Adipocyte (in vitro differentiated cells): ENCODE measurements around the gene MAP3K2.

Experiments used
- DNase-seq: peaks from one replicate; pipeline ENCODE4 v3.0.0-alpha.2; 2015; ENCODE audit warnings: low read depth
- H3K27me3 ChIP-seq: replicated peaks from 2 replicates; pipeline ENCODE4 v1.7.0; 2013; ENCODE audit warnings: mild to moderate bottlenecking, low read length, moderate library complexity; ENCODE audit not compliant: control insufficient read depth, insufficient read depth
- H3K36me3 ChIP-seq: 2 replicates; pipeline ENCODE4 v1.7.0; 2013; ENCODE audit warnings: low read length, mild to moderate bottlenecking, moderate library complexity; ENCODE audit not compliant: control insufficient read depth, insufficient read depth, severe bottlenecking
- H3K4me1 ChIP-seq: 2 replicates; pipeline ENCODE4 v1.7.0; 2013; ENCODE audit warnings: mild to moderate bottlenecking, low read length, moderate library complexity; ENCODE audit not compliant: control insufficient read depth, insufficient read depth
- H3K4me3 ChIP-seq: 2 replicates; pipeline ENCODE4 v1.7.0; 2013; ENCODE audit warnings: mild to moderate bottlenecking, low read length, moderate library complexity
- H3K9ac ChIP-seq: 2 replicates; pipeline ENCODE4 v1.7.0; 2013; ENCODE audit warnings: mild to moderate bottlenecking, low read length, moderate library complexity
- H3K9me3 ChIP-seq: 2 replicates; pipeline ENCODE4 v1.7.0; 2013; ENCODE audit warnings: mild to moderate bottlenecking, low read length, moderate library complexity; ENCODE audit not compliant: control insufficient read depth

The MAP3K2 gene

GRCh38 chr2:127387655-127388422 lies at the start of gene MAP3K2:
TSS of gene MAP3K2 (minus strand) at chr2:127387975. CDS start at chr2:127343129, 44,846 bp downstream.
- Histone ChIP-seq H3K9ac (peak within 1 kb of the TSS; percentile 98), H3K4me3 (peak within 1 kb of the TSS; percentile 85), H3K9me3 (no peaks in the 10 kb centered on the region), H3K4me1 (peaks cover 49% of the 10 kb centered on the region), H3K27me3 (no peaks in the 10 kb centered on the region), H3K36me3 (no peaks in the 10 kb centered on the region)
- DNase-seq, result peak; percentile 97

GRCh38 chr2:127437056-127437455 lies 49.3 kb upstream of the MAP3K2 start:
- Histone ChIP-seq H3K27me3 (no peaks in the 10 kb centered on the region), H3K36me3 (no peaks in the 10 kb centered on the region), H3K9me3 (peaks cover 11% of the 10 kb centered on the region), H3K4me3 (no peak overlapping the region), H3K4me1 (no peaks in the 10 kb centered on the region), H3K9ac (no peak overlapping the region)
- DNase-seq, result no peak

- Histone ChIP-seq H3K27me3 (no peaks in the 10 kb centered on the region), H3K4me1 (no peaks in the 10 kb centered on the region), H3K9ac (no peak overlapping the region), H3K36me3 (no peaks in the 10 kb centered on the region), H3K4me3 (no peak overlapping the region), H3K9me3 (no peaks in the 10 kb centered on the region)
- no peak for DNase-seq
These were observed 46.7 kb upstream of the MAP3K2 start for GRCh38 chr2:127434515-127434914.

GRCh38 chr2:127431408-127432023 lies 43.7 kb upstream of the MAP3K2 start:
- no peaks in the 10 kb centered on the region for H3K9me3 ChIP-seq
- no peaks in the 10 kb centered on the region for H3K36me3 ChIP-seq
- no peak for DNase-seq
- H3K9ac ChIP-seq, result no peak overlapping the region
- no peaks in the 10 kb centered on the region for H3K27me3 ChIP-seq
- no peak overlapping the region for H3K4me3 ChIP-seq
- H3K4me1 ChIP-seq, result no peaks in the 10 kb centered on the region

- Histone ChIP-seq H3K9me3 (no peaks in the 10 kb centered on the region), H3K4me1 (no peaks in the 10 kb centered on the region), H3K27me3 (no peaks in the 10 kb centered on the region), H3K4me3 (no peak overlapping the region), H3K36me3 (no peaks in the 10 kb centered on the region), H3K9ac (no peak overlapping the region)
- no peak for DNase-seq
These were observed 42.2 kb upstream of the MAP3K2 start for GRCh38 chr2:127429844-127430425.

- no peaks in the 10 kb centered on the region for H3K9me3 ChIP-seq
- no peak overlapping the region for H3K4me3 ChIP-seq
- H3K27me3 ChIP-seq, result no peaks in the 10 kb centered on the region
- no peak overlapping the region for H3K9ac ChIP-seq
- H3K36me3 ChIP-seq, result no peaks in the 10 kb centered on the region
- DNase-seq, result no peak
- H3K4me1 ChIP-seq, result no peaks in the 10 kb centered on the region
These were observed 41.5 kb upstream of the MAP3K2 start for GRCh38 chr2:127429291-127429690.

- H3K9me3 ChIP-seq, result no peaks in the 10 kb centered on the region
- no peaks in the 10 kb centered on the region for H3K36me3 ChIP-seq
- H3K4me3 ChIP-seq, result no peak overlapping the region
- no peak overlapping the region for H3K9ac ChIP-seq
- no peaks in the 10 kb centered on the region for H3K4me1 ChIP-seq
- H3K27me3 ChIP-seq, result no peaks in the 10 kb centered on the region
- no peak for DNase-seq
These were observed 41.0 kb upstream of the MAP3K2 start for GRCh38 chr2:127428815-127429109.

GRCh38 chr2:127428057-127428814 lies 40.5 kb upstream of the MAP3K2 start:
- DNase-seq, result no peak
- Histone ChIP-seq H3K9ac (no peak overlapping the region), H3K9me3 (no peaks in the 10 kb centered on the region), H3K4me3 (no peak overlapping the region), H3K27me3 (no peaks in the 10 kb centered on the region), H3K4me1 (peaks cover 5% of the 10 kb centered on the region), H3K36me3 (no peaks in the 10 kb centered on the region)

GRCh38 chr2:127427376-127428056 lies 39.7 kb upstream of the MAP3K2 start:
- DNase-seq, result no peak
- Histone ChIP-seq H3K36me3 (no peaks in the 10 kb centered on the region), H3K27me3 (no peaks in the 10 kb centered on the region), H3K9ac (no peak overlapping the region), H3K9me3 (no peaks in the 10 kb centered on the region), H3K4me1 (peaks cover 5% of the 10 kb centered on the region), H3K4me3 (no peak overlapping the region)

GRCh38 chr2:127426501-127427354 lies 39.0 kb upstream of the MAP3K2 start:
- DNase-seq, result no peak
- H3K4me1 ChIP-seq, result peaks cover 5% of the 10 kb centered on the region
- H3K36me3 ChIP-seq, result no peaks in the 10 kb centered on the region
- no peak overlapping the region for H3K4me3 ChIP-seq
- H3K9ac ChIP-seq, result no peak overlapping the region
- peaks cover 7% of the 10 kb centered on the region for H3K27me3 ChIP-seq
- no peaks in the 10 kb centered on the region for H3K9me3 ChIP-seq
